Activated T-cell treated with anti-CD3 and anti-CD28 coated beads, Interleukin-2, amount 50 U/mL, for 4 hours (primary cell): ENCODE data around the gene TRIM67. TPM values are rescaled to one million over a fixed set of nuclear protein-coding genes. Genes with fewer than 3 reads are reported as not detected.

ENCODE experiments used
- ATAC-seq, 2 donors: fragments of 200-7000 bp; cut with Tn5 transposase; one replicate each; pipeline ENCODE4 v1.10.0; 2021
- DNase-seq: peaks from one replicate; pipeline ENCODE4 v3.0.0-alpha.2; 2020
- H3K27me3 Mint-ChIP-seq: one replicate; pipeline ENCODE4 v1.8.0; 2021; ENCODE audit warnings: low read depth, mixed read lengths
- H3K36me3 Mint-ChIP-seq: one replicate; pipeline ENCODE4 v1.8.0; 2022; ENCODE audit warnings: mixed read lengths; ENCODE audit not compliant: insufficient read depth
- H3K4me1 Mint-ChIP-seq: one replicate; pipeline ENCODE4 v1.8.0; 2021; ENCODE audit warnings: low read depth, mixed read lengths
- H3K4me3 Mint-ChIP-seq: one replicate; pipeline ENCODE4 v1.8.0; 2021; ENCODE audit warnings: mild to moderate bottlenecking, moderate library complexity, mixed read lengths
- H3K9me3 Mint-ChIP-seq: one replicate; pipeline ENCODE4 v1.8.0; 2021; ENCODE audit warnings: mixed read lengths
- total RNA-seq, 3 donors: library from RNA; stranded (reverse); gene quantifications; one replicate each; pipeline ENCODE4 v1.2.1, GENCODE V29; 2021

Gene TRIM67
- total RNA-seq, 3 donors from 2014 or later, result not detected

DNA sequence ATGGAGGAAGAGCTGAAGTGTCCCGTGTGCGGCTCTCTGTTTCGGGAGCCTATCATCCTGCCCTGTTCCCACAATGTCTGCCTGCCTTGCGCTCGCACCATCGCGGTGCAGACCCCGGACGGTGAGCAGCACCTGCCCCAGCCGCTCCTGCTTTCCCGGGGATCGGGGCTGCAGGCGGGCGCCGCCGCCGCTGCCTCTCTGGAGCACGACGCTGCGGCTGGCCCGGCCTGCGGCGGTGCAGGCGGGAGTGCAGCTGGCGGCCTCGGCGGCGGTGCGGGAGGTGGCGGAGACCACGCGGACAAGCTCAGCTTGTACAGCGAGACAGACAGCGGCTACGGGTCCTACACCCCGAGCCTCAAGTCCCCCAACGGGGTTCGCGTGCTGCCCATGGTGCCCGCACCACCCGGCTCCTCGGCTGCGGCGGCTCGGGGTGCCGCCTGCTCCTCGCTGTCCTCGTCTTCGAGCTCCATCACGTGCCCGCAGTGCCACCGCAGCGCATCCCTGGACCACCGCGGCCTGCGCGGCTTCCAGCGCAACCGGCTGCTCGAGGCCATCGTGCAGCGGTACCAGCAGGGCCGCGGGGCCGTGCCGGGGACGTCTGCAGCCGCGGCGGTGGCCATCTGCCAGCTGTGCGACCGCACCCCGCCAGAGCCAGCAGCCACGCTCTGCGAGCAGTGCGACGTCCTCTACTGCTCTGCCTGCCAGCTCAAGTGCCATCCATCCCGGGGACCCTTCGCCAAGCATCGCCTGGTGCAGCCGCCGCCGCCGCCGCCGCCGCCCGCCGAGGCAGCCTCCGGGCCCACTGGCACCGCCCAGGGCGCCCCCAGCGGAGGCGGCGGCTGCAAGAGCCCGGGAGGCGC lies 1.3 kb downstream of the TRIM67 start:
- Mint-ChIP-seq H3K27me3 (peaks cover 60% of the 10 kb centered on the region), H3K4me1 (peaks cover 2% of the 10 kb centered on the region), H3K36me3 (no peaks in the 10 kb centered on the region), H3K9me3 (no peaks in the 10 kb centered on the region), H3K4me3 (no peak overlapping the region)
- no peak for DNase-seq
- peak; percentile 12 to 25 for ATAC-seq

- ATAC-seq, result no peak
- H3K36me3 Mint-ChIP-seq, result no peaks in the 10 kb centered on the region
- no peaks in the 10 kb centered on the region for H3K9me3 Mint-ChIP-seq
- DNase-seq, result no peak
- H3K27me3 Mint-ChIP-seq, result peaks cover 56% of the 10 kb centered on the region
- peaks cover 2% of the 10 kb centered on the region for H3K4me1 Mint-ChIP-seq
- no peak overlapping the region for H3K4me3 Mint-ChIP-seq
These were observed 2.1 kb downstream of the TRIM67 start for GRCh38 chr1:231163830-231164427.

- H3K9me3 Mint-ChIP-seq, result no peaks in the 10 kb centered on the region
- peaks cover 2% of the 10 kb centered on the region for H3K4me1 Mint-ChIP-seq
- peaks cover 47% of the 10 kb centered on the region for H3K27me3 Mint-ChIP-seq
- no peak overlapping the region for H3K4me3 Mint-ChIP-seq
- ATAC-seq (no peak), DNase-seq (no peak)
- H3K36me3 Mint-ChIP-seq, result no peaks in the 10 kb centered on the region
These were observed 3.5 kb downstream of the TRIM67 start for GRCh38 chr1:231165371-231165770.

- DNase-seq (no peak), ATAC-seq (no peak)
- H3K27me3 Mint-ChIP-seq, result peaks cover 41% of the 10 kb centered on the region
- H3K4me1 Mint-ChIP-seq, result no peaks in the 10 kb centered on the region
- no peak overlapping the region for H3K4me3 Mint-ChIP-seq
- H3K36me3 Mint-ChIP-seq, result no peaks in the 10 kb centered on the region
- H3K9me3 Mint-ChIP-seq, result no peaks in the 10 kb centered on the region
These were observed 4.5 kb downstream of the TRIM67 start for GRCh38 chr1:231166398-231166797.

DNA sequence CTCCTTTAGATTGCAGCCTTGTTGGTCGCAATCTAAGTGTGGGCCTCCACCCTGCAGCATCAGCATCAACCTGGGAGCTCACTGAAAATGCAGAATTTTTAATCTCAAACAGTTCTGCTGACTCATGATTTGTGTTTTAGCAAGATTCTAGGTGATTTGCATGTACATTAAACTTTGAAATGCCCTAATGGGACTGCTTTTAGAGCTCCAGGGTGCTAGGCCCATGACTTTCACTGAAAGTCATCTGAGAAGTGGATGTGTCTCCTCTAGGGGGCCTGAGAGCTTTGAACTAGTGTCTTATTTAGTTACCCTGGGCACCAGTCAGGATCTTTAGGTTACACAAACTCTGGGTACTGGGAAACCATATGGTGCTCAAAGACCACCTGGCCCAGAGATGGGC lies 9.0 kb downstream of the TRIM67 start:
- no peaks in the 10 kb centered on the region for H3K9me3 Mint-ChIP-seq
- H3K4me1 Mint-ChIP-seq, result no peaks in the 10 kb centered on the region
- peaks cover 28% of the 10 kb centered on the region for H3K27me3 Mint-ChIP-seq
- no peak for DNase-seq
- no peak for ATAC-seq
- H3K4me3 Mint-ChIP-seq, result no peak overlapping the region
- no peaks in the 10 kb centered on the region for H3K36me3 Mint-ChIP-seq

DNA sequence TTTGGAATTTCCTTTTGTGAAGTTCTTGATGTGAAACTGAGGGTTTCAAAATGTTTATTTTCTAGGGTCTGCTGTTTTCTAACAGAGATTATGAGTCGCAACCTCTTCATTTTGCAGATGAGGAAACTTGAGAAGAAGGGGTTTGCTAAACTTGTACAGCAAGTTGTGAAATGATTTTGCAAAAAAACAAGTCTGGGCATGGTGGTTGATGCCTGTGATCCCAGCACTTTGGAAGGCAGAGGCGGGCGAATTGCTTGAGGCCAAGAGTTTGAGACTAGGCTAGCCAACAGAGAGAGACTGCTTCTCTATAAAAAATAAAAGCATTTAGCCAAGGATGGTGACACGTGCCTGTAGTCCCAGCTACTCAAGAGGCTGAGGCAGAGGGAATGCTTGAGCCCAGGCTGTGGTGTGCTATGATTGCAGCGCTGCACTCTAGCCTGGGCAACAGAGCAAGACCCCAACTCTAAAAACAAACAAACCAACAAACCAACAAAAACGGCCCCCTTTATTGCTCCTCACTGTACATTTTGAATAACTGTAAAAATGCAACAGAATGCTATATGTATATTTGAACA lies 9.9 kb downstream of the TRIM67 start:
- ATAC-seq (no peak), DNase-seq (no peak)
- no peaks in the 10 kb centered on the region for H3K9me3 Mint-ChIP-seq
- H3K4me3 Mint-ChIP-seq, result no peak overlapping the region
- H3K36me3 Mint-ChIP-seq, result no peaks in the 10 kb centered on the region
- H3K27me3 Mint-ChIP-seq, result peaks cover 27% of the 10 kb centered on the region
- no peaks in the 10 kb centered on the region for H3K4me1 Mint-ChIP-seq

- H3K36me3 Mint-ChIP-seq, result no peaks in the 10 kb centered on the region
- DNase-seq (no peak), ATAC-seq (no peak)
- H3K27me3 Mint-ChIP-seq, result peaks cover 33% of the 10 kb centered on the region
- no peaks in the 10 kb centered on the region for H3K9me3 Mint-ChIP-seq
- no peaks in the 10 kb centered on the region for H3K4me1 Mint-ChIP-seq
- H3K4me3 Mint-ChIP-seq, result no peak overlapping the region
These were observed 10.6 kb downstream of the TRIM67 start for GRCh38 chr1:231172411-231172810.

DNA sequence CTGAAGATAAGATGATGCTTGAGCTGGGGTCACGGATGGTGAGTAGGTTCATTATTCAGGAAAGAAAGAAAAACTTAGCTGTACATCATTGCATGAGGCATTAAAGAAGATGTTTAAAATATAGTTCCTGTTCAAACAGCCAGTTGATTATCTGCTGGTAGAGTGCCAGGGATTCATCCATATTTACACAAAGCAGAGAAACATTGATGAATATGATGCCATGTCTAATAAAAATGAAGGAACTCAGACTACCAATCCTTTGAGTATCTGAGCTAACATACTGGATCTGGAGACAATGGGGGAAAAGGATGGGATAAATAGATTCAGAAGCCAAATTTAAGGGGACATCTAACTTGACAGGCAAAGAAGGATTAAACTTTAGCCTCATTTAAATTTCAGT lies 14.6 kb downstream of the TRIM67 start:
- Mint-ChIP-seq H3K4me3 (no peak overlapping the region), H3K36me3 (no peaks in the 10 kb centered on the region), H3K27me3 (peaks cover 31% of the 10 kb centered on the region), H3K9me3 (no peaks in the 10 kb centered on the region), H3K4me1 (no peaks in the 10 kb centered on the region)
- DNase-seq (no peak), ATAC-seq (no peak)

DNA sequence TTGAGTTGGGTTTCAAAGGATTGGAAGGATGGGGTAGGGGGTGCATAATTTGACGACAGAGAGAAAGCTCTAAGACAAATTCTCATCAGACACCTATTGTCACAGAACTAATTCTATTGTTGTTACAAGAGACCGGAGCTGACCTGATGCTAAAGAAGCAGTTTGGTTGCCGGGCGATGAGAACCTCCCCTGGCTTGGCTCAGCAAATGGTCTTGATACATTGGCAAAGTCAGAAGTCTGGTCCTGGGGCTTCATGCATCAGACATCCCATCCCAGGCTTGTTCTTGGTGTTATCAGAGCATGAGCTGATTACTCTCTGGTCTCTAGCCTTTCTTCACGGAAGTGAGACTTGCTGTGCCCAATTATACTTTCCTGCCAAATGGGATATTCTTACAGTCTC lies 15.4 kb downstream of the TRIM67 start:
- no peak for ATAC-seq
- H3K9me3 Mint-ChIP-seq, result no peaks in the 10 kb centered on the region
- H3K4me1 Mint-ChIP-seq, result no peaks in the 10 kb centered on the region
- DNase-seq, result no peak
- H3K36me3 Mint-ChIP-seq, result no peaks in the 10 kb centered on the region
- H3K4me3 Mint-ChIP-seq, result no peak overlapping the region
- H3K27me3 Mint-ChIP-seq, result peaks cover 38% of the 10 kb centered on the region

- Mint-ChIP-seq H3K36me3 (no peaks in the 10 kb centered on the region), H3K4me1 (no peaks in the 10 kb centered on the region), H3K9me3 (no peaks in the 10 kb centered on the region), H3K4me3 (no peak overlapping the region), H3K27me3 (peaks cover 40% of the 10 kb centered on the region)
- DNase-seq, result no peak
- no peak for ATAC-seq
These were observed 16.1 kb downstream of the TRIM67 start for GRCh38 chr1:231177936-231178335.

DNA sequence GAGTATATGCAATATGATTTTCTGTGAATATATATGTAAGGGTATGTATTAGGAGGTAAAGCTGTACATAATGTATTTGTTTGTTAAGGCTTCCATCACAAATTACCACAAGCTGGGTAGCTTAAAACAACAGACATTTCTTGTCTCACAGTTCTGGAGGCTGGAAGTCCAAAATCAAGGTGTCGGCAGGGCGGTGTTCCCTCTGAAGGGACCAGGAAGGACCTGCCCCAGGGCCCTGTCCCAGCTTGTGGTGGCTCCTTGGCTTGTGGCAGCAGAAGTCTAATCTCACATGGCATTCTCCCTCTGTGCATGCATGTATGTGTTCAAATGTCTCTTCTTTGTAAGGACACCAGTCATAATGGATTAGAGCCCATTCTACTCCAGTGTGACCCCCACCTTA lies 17.1 kb downstream of the TRIM67 start:
- no peaks in the 10 kb centered on the region for H3K36me3 Mint-ChIP-seq
- no peak for DNase-seq
- no peak for ATAC-seq
- no peaks in the 10 kb centered on the region for H3K9me3 Mint-ChIP-seq
- peaks cover 38% of the 10 kb centered on the region for H3K27me3 Mint-ChIP-seq
- no peaks in the 10 kb centered on the region for H3K4me1 Mint-ChIP-seq
- H3K4me3 Mint-ChIP-seq, result no peak overlapping the region

GRCh38 chr1:231180034-231180433 lies 18.2 kb downstream of the TRIM67 start:
- H3K4me1 Mint-ChIP-seq, result no peaks in the 10 kb centered on the region
- H3K4me3 Mint-ChIP-seq, result no peak overlapping the region
- ATAC-seq (no peak), DNase-seq (no peak)
- no peaks in the 10 kb centered on the region for H3K9me3 Mint-ChIP-seq
- peaks cover 42% of the 10 kb centered on the region for H3K27me3 Mint-ChIP-seq
- H3K36me3 Mint-ChIP-seq, result no peaks in the 10 kb centered on the region

DNA sequence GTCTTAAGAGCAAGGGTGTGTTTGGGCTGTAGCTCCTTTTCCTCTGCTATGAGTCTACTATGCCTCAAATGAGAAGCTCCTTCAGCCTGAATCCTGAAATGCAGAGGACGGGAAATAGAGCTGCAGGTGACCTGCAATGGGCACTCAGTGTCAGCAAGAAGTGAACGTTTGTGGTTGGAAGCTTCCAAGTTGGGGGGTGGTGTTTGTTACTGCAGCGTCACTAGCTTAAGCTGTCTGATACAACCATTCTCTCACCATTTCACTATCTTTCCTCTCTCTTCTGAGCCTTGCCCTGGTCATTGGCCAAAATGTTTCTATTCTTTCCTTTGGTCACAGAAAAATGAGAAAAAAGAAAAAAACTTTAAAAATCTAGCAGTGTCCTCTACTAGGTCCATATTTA lies 19.4 kb downstream of the TRIM67 start:
- H3K9me3 Mint-ChIP-seq, result no peaks in the 10 kb centered on the region
- no peaks in the 10 kb centered on the region for H3K4me1 Mint-ChIP-seq
- H3K36me3 Mint-ChIP-seq, result no peaks in the 10 kb centered on the region
- no peak for ATAC-seq
- no peak for DNase-seq
- H3K4me3 Mint-ChIP-seq, result no peak overlapping the region
- H3K27me3 Mint-ChIP-seq, result peaks cover 43% of the 10 kb centered on the region

GRCh38 chr1:231182317-231182716 lies 20.5 kb downstream of the TRIM67 start:
- no peaks in the 10 kb centered on the region for H3K4me1 Mint-ChIP-seq
- ATAC-seq, result no peak
- no peaks in the 10 kb centered on the region for H3K9me3 Mint-ChIP-seq
- peaks cover 42% of the 10 kb centered on the region for H3K27me3 Mint-ChIP-seq
- no peak overlapping the region for H3K4me3 Mint-ChIP-seq
- DNase-seq, result no peak
- no peaks in the 10 kb centered on the region for H3K36me3 Mint-ChIP-seq
